Lower leg skin (tissue), 4 donors: ENCODE measurements around the gene SLC34A1. TPM values are rescaled to one million over a fixed set of nuclear protein-coding genes. Genes with fewer than 3 reads are reported as not detected.

Experiments used
- DNase-seq, 2 donors: peaks; one replicate each; pipeline ENCODE4 v3.0.0-alpha.2; 2019; ENCODE audit warnings: low spot score in 2 of 2
- H3K4me3 ChIP-seq: fragments of 200-600 bp; sonication (generic); 2 replicates; pipeline ENCODE4 v1.5.1; 2017; ENCODE audit warnings: mild to moderate bottlenecking, low read depth; ENCODE audit not compliant: poor library complexity, severe bottlenecking
- POLR2A ChIP-seq, 2 donors: fragments of 450-650 bp; IDR thresholded peaks; one replicate each; pipeline ENCODE4 v1.6.1; 2016 to 2017; ENCODE audit warnings: antibody characterized with exemption in 2 of 2, mild to moderate bottlenecking in 1 of 2, moderate library complexity in 1 of 2
- whole genome bisulfite sequencing, 2 donors: methylation state at CpG; one replicate each; pipeline ENCODE4 v1.1.5; 2018; 5-methylcytosine and 5-hydroxymethylcytosine counted together
- intact Hi-C: fragments of 100-400 bp; cut with DNase I; formaldehyde crosslinking; loops from one replicate; pipeline ENCODE4 v1.15.0; 2023; ENCODE audit warnings: low total_unique reads
- total RNA-seq, 4 donors: library from RNA; depleted of rRNA; stranded (reverse); fragments of >200 nt; gene quantifications; one replicate each; pipeline ENCODE4 v1.1.0, GENCODE V29; 2016
- TF ChIP-seq, protein P1 (sequence below), 3 donors: fragments of 450-650 bp; IDR thresholded peaks; one replicate each; pipeline ENCODE4 v1.5.1; 2016; ENCODE audit warnings: antibody characterized with exemption in 3 of 3, mild to moderate bottlenecking in 3 of 3, moderate library complexity in 2 of 3

SLC34A1 gene
- total RNA-seq, 4 donors from 2014 or later = 0.12 to 0.39 TPM; not detected in 2

DNA sequence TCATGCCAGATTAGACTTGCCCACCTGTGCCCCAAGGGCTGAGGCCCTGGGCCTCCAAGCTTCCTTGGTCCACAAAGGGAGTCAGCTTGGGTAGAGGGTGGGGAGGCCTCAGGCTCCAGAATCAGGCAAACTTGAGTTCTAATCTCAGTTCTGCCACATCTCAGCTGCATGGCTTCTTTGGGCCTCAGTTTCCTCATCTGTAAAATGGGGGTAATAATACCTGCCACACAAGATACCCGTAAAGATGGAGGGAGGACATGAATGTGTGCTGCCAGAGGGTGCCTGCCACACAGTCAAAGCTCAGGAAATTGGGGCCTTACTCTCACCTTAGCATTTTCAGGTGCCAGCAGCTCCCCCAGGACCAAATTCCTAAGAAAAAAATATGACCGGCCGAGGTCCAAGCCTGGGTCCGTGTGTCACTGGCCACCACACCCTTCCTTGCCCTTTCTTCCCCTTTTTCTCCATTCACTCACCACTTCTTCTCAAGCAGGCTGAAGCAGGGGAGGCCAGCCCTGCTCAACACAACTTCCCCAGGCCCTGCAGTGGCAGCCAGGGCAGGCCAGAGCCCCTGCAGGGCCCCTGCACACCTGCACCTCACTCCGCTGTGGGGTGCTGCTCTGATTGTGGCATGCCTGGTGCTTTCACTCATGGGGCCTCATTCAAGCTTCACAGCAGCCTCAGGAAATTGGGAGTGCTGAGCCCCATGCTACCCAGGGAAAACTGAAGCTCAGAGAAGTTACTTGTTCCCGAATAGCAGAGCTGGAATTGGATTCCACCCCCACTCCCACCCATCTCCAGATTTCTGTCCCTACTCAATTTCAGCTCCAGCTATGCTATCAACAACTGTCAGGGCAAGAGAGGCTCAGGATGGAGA lies 22.6 kb upstream of the SLC34A1 start:
- TF ChIP-seq, protein P1, sequence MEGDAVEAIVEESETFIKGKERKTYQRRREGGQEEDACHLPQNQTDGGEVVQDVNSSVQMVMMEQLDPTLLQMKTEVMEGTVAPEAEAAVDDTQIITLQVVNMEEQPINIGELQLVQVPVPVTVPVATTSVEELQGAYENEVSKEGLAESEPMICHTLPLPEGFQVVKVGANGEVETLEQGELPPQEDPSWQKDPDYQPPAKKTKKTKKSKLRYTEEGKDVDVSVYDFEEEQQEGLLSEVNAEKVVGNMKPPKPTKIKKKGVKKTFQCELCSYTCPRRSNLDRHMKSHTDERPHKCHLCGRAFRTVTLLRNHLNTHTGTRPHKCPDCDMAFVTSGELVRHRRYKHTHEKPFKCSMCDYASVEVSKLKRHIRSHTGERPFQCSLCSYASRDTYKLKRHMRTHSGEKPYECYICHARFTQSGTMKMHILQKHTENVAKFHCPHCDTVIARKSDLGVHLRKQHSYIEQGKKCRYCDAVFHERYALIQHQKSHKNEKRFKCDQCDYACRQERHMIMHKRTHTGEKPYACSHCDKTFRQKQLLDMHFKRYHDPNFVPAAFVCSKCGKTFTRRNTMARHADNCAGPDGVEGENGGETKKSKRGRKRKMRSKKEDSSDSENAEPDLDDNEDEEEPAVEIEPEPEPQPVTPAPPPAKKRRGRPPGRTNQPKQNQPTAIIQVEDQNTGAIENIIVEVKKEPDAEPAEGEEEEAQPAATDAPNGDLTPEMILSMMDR (IDR thresholded peaks at IDR 0.05) = no peak
- TF ChIP-seq POLR2A (IDR thresholded peaks at IDR 0.05) = no peak
- H3K4me3 ChIP-seq = no peak overlapping the region
- 59 to 73% methylated on average over 6 of the region's 6 CpGs for WGBS, 2 donors
- intact Hi-C loops = no loop called here
- DNase-seq = no peak

- no peak overlapping the region for H3K4me3 ChIP-seq
- TF ChIP-seq, protein P1 (IDR thresholded peaks at IDR 0.05) = no peak
- no peak for TF ChIP-seq POLR2A (IDR thresholded peaks at IDR 0.05)
- no peak for DNase-seq
- intact Hi-C loops = no loop called here
- WGBS, 2 donors = 21 to 39% methylated on average over 8 of the region's 8 CpGs
These were observed 22.0 kb upstream of the SLC34A1 start for GRCh38 chr5:177362292-177362609.

GRCh38 chr5:177362610-177363507 lies 21.4 kb upstream of the SLC34A1 start:
- WGBS, 2 donors = 8 to 10% methylated on average over 34 to 46 of the region's 59 CpGs
- peak in 1 of 2 donors; percentile 52 for DNase-seq
- intact Hi-C loops = no loop called here

GRCh38 chr5:177363565-177363964 lies 20.7 kb upstream of the SLC34A1 start:
- intact Hi-C loops = no loop called here
- no peak for TF ChIP-seq POLR2A (IDR thresholded peaks at IDR 0.05)
- TF ChIP-seq, protein P1 (IDR thresholded peaks at IDR 0.05) = no peak
- H3K4me3 ChIP-seq = no peak overlapping the region
- WGBS, 2 donors = 26 to 29% methylated on average over 10 of the region's 10 CpGs
- DNase-seq = no peak

More at GRCh38 chr5:177362610-177363507, 21.4 kb upstream of the SLC34A1 start:
- TF ChIP-seq, protein P1 (IDR thresholded peaks at IDR 0.05) = no peak
- H3K4me3 ChIP-seq = no peak overlapping the region

- WGBS, 2 donors = 76 to 82% methylated on average over 11 of the region's 11 CpGs
- TF ChIP-seq, protein P1 (IDR thresholded peaks at IDR 0.05) = no peak
- TF ChIP-seq POLR2A (IDR thresholded peaks at IDR 0.05) = no peak
- no peak overlapping the region for H3K4me3 ChIP-seq
- no peak for DNase-seq
- intact Hi-C loops = no loop called here
These were observed 19.9 kb upstream of the SLC34A1 start for GRCh38 chr5:177364159-177364962.
